ENCODE data around the gene ZNF503.

ZNF503 gene

GRCh38 chr10:75426880-75427279 lies 25.3 kb upstream of the ZNF503 start:
- no peak for TF ChIP-seq CTCF (IDR thresholded peaks at IDR 0.05; ENCODE audit: low read length, missing control alignments)
- no peak for DNase-seq (ENCODE audit: low read depth)
- no peak overlapping the region for H3K4me3 ChIP-seq (replicated peaks; ENCODE audit: low read depth, low read length)

GRCh38 chr10:75425291-75426079 lies 23.9 kb upstream of the ZNF503 start:
- TF ChIP-seq CTCF (IDR thresholded peaks at IDR 0.05; ENCODE audit: low read length, missing control alignments) = no peak
- no peak overlapping the region for H3K4me3 ChIP-seq (replicated peaks; ENCODE audit: low read depth, low read length)
- DNase-seq (ENCODE audit: low read depth) = no peak

GRCh38 chr10:75424571-75424970 lies 23.0 kb upstream of the ZNF503 start:
- no peak for TF ChIP-seq CTCF (IDR thresholded peaks at IDR 0.05; ENCODE audit: low read length, missing control alignments)
- no peak overlapping the region for H3K4me3 ChIP-seq (replicated peaks; ENCODE audit: low read depth, low read length)
- DNase-seq (ENCODE audit: low read depth) = no peak

GRCh38 chr10:75422913-75423312 lies 21.3 kb upstream of the ZNF503 start:
- no peak for TF ChIP-seq CTCF (IDR thresholded peaks at IDR 0.05; ENCODE audit: low read length, missing control alignments)
- DNase-seq (ENCODE audit: low read depth) = no peak
- H3K4me3 ChIP-seq (replicated peaks; ENCODE audit: low read depth, low read length) = no peak overlapping the region

- TF ChIP-seq CTCF (IDR thresholded peaks at IDR 0.05; ENCODE audit: low read length, missing control alignments) = no peak
- DNase-seq (ENCODE audit: low read depth) = no peak
- H3K4me3 ChIP-seq (replicated peaks; ENCODE audit: low read depth, low read length) = no peak overlapping the region
Measured at GRCh38 chr10:75418712-75419111, 17.1 kb upstream of the ZNF503 start.

GRCh38 chr10:75418293-75418692 lies 16.7 kb upstream of the ZNF503 start:
- no peak overlapping the region for H3K4me3 ChIP-seq (replicated peaks; ENCODE audit: low read depth, low read length)

More at GRCh38 chr10:75418293-75418692, 16.7 kb upstream of the ZNF503 start:
- TF ChIP-seq CTCF (IDR thresholded peaks at IDR 0.05; ENCODE audit: low read length, missing control alignments) = no peak
- no peak for DNase-seq (ENCODE audit: low read depth)
